DMS53 (cell line): ENCODE measurements around the gene SCN11A.
A peak's percentile ranks its signal among the peaks of the same experiment; 100 is the strongest.

Source experiments
- DNase-seq: peaks from one replicate; lab custom pipeline; 2025; lab: John Stamatoyannopoulos, UW

SCN11A gene

GRCh38 chr3:39051649-39052561 is at the start of gene SCN11A, which contains the start of gene WDR48:
Gene SCN11A (minus strand): TSS chr3:39051944. CDS start chr3:38950362, 101,582 bp downstream.
Gene WDR48 (plus strand): TSS chr3:39052016. CDS start chr3:39052026, 10 bp downstream.
- peak; percentile 87 for DNase-seq

GRCh38 chr3:39101022-39101689 is 49.4 kb upstream of the SCN11A start:
- DNase-seq = peak; percentile 49

GRCh38 chr3:39100500-39100886 is 48.7 kb upstream of the SCN11A start:
- DNase-seq = no peak

- DNase-seq = no peak
These were observed 48.2 kb upstream of the SCN11A start for GRCh38 chr3:39099738-39100499.

GRCh38 chr3:39099242-39099641 is 47.5 kb upstream of the SCN11A start:
- no peak for DNase-seq

- no peak for DNase-seq
These were observed 46.8 kb upstream of the SCN11A start for GRCh38 chr3:39098473-39099000.

- DNase-seq = no peak
These were observed 46.1 kb upstream of the SCN11A start for GRCh38 chr3:39097716-39098472.

GRCh38 chr3:39096775-39097174 is 45.0 kb upstream of the SCN11A start:
- no peak for DNase-seq

GRCh38 chr3:39095778-39096177 is 44.0 kb upstream of the SCN11A start:
- no peak for DNase-seq

- DNase-seq = no peak
These were observed 43.3 kb upstream of the SCN11A start for GRCh38 chr3:39094851-39095677.

GRCh38 chr3:39090922-39091321 is 39.2 kb upstream of the SCN11A start:
- no peak for DNase-seq

- DNase-seq = no peak
These were observed 37.1 kb upstream of the SCN11A start for GRCh38 chr3:39088889-39089288.

- no peak for DNase-seq
These were observed 36.7 kb upstream of the SCN11A start for GRCh38 chr3:39088456-39088855.

GRCh38 chr3:39086144-39086543 is 34.4 kb upstream of the SCN11A start:
- DNase-seq = no peak

GRCh38 chr3:39082666-39083313 is 31.0 kb upstream of the SCN11A start:
- DNase-seq = no peak

GRCh38 chr3:39080026-39080425 is 28.3 kb upstream of the SCN11A start:
- no peak for DNase-seq

- no peak for DNase-seq
These were observed 27.8 kb upstream of the SCN11A start for GRCh38 chr3:39079530-39079929.

GRCh38 chr3:39075910-39076309 is 24.2 kb upstream of the SCN11A start:
- DNase-seq = no peak

- no peak for DNase-seq
These were observed 16.8 kb upstream of the SCN11A start for GRCh38 chr3:39068556-39068955.

- no peak for DNase-seq
These were observed 15.5 kb upstream of the SCN11A start for GRCh38 chr3:39067286-39067685.
